Measurements from ENCODE around the gene SKAP2.

- no peak for TF ChIP-seq EZH2 (IDR thresholded peaks at IDR 0.05; ENCODE audit: low read length, missing control alignments)
- no peak for TF ChIP-seq CTCF (conservative IDR thresholded peaks at IDR 0.05 in 1 of 2, IDR thresholded peaks at IDR 0.05 in 1 of 2; ENCODE audit: low read depth in 1 of 2, low read length in 2 of 2)
Observed at GRCh38 chr7:26698806-26699205, 165.6 kb downstream of the SKAP2 start.

Data from fibroblast of lung (primary cell).